H1 (cell line): Measurements from ENCODE around the gene MBTPS1.

Experiments
- CTCF ChIP-seq, 3 experiments: IDR thresholded peaks; 1 replicate in 2 of 3; 2 replicates in 1 of 3; pipeline versions ENCODE4 v1.5.1 to v1.6.1; 2011; ENCODE audit warnings: low read length in 3 of 3, mild to moderate bottlenecking in 3 of 3, inconsistent platforms in 2 of 3, low read depth in 1 of 3, moderate library complexity in 1 of 3; ENCODE audit not compliant: insufficient read depth in 1 of 3; ENCODE audit errors: control extremely low read depth in 1 of 3
- EGR1 ChIP-seq: IDR thresholded peaks from 2 replicates; pipeline ENCODE4 v1.6.1; 2011; ENCODE audit warnings: low read depth, low read length, borderline replicate concordance
- EP300 ChIP-seq, 2 experiments: IDR thresholded peaks; 1 replicate in 1 of 2; 2 replicates in 1 of 2; pipeline ENCODE4 v1.6.1; 2011 to 2012; ENCODE audit warnings: low read depth in 2 of 2, low read length in 2 of 2, mild to moderate bottlenecking in 2 of 2, borderline replicate concordance in 1 of 2, inconsistent platforms in 1 of 2, moderate library complexity in 1 of 2
- EZH2 ChIP-seq: fragments of 200-600 bp; sonication (generic); IDR thresholded peaks from 2 replicates; pipeline ENCODE4 v1.7.1; 2012; ENCODE audit warnings: low read depth, mild to moderate bottlenecking, moderate library complexity, low read length, inconsistent platforms; ENCODE audit not compliant: severe bottlenecking
- FOSL1 ChIP-seq: IDR thresholded peaks from 2 replicates; pipeline ENCODE4 v1.6.1; 2011; ENCODE audit warnings: mild to moderate bottlenecking, low read depth, low read length, moderate library complexity; ENCODE audit not compliant: insufficient read depth
- JUN ChIP-seq: IDR thresholded peaks from 2 replicates; pipeline ENCODE4 v1.6.1; 2011; ENCODE audit warnings: low read depth, mild to moderate bottlenecking, improper control_type of control experiment, low read length
- JUND ChIP-seq: IDR thresholded peaks from 2 replicates; pipeline ENCODE4 v1.6.1; 2011; ENCODE audit warnings: mild to moderate bottlenecking, improper control_type of control experiment, low read length
- POLR2AphosphoS5 ChIP-seq: IDR thresholded peaks from 2 replicates; pipeline ENCODE4 v1.6.1; 2011; ENCODE audit warnings: low read depth, low read length
- RAD21 ChIP-seq, 2 experiments: IDR thresholded peaks in 1 of 2; conservative IDR thresholded peaks in 1 of 2; 2 replicates each; pipeline ENCODE4 v1.6.1; 2011; ENCODE audit warnings: low read depth in 2 of 2, low read length in 2 of 2, improper control_type of control experiment in 1 of 2, inconsistent platforms in 1 of 2, mild to moderate bottlenecking in 1 of 2, moderate library complexity in 1 of 2
- SP1 ChIP-seq: IDR thresholded peaks from 2 replicates; pipeline ENCODE4 v1.6.1; 2011; ENCODE audit warnings: low read depth, low read length
- TBP ChIP-seq: IDR thresholded peaks from 2 replicates; pipeline ENCODE4 v1.6.1; 2011; ENCODE audit warnings: low read depth, low read length, improper control_type of control experiment
- YY1 ChIP-seq: IDR thresholded peaks from 2 replicates; pipeline ENCODE4 v1.6.1; 2011; ENCODE audit warnings: low read depth, mild to moderate bottlenecking, low read length

DNA sequence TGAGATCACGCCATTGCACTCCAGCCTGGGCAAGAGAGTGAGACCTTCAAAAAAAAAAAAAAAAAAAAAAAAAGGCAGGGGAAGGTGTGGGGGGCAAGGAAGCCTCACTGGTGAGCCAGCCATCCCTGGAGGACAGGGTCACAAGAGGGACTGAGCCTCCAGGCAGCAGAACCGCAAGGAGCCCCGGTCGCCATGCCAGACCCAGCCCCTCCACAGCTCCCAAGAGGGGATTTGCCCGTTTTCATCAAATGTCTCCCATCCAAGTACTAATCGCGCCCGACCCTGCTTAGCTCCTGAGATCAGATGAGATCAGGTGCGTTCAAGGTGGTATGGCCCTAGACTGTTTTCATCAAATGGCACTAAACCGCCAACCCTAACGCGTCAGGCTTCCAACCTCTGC lies 77.0 kb downstream of the MBTPS1 start:
- TF ChIP-seq CTCF (IDR thresholded peaks at IDR 0.05; ENCODE audit: control extremely low read depth in 1 of 3, insufficient read depth in 1 of 3, low read depth in 1 of 3, low read length in 3 of 3) (no peak), JUND (no peak), TBP (no peak), JUN (no peak), EGR1 (no peak), EP300 (IDR thresholded peaks at IDR 0.05; ENCODE audit: borderline replicate concordance in 1 of 2, low read depth in 2 of 2, low read length in 2 of 2) (no peak), FOSL1 (no peak), YY1 (no peak), SP1 (no peak), POLR2AphosphoS5 (no peak), RAD21 (IDR thresholded peaks at IDR 0.05 in 1 of 2, conservative IDR thresholded peaks at IDR 0.05 in 1 of 2; ENCODE audit: low read depth in 2 of 2, low read length in 2 of 2) (no peak), EZH2 (no peak)
